Activated CD4-positive, CD25-positive, alpha-beta regulatory T cell (primary cell): ENCODE data around the gene TERF2IP.

Experiments
- DNase-seq, 4 experiments: peaks; one replicate each; lab custom pipeline; 2025; lab: John Stamatoyannopoulos, UW

TERF2IP gene

DNA sequence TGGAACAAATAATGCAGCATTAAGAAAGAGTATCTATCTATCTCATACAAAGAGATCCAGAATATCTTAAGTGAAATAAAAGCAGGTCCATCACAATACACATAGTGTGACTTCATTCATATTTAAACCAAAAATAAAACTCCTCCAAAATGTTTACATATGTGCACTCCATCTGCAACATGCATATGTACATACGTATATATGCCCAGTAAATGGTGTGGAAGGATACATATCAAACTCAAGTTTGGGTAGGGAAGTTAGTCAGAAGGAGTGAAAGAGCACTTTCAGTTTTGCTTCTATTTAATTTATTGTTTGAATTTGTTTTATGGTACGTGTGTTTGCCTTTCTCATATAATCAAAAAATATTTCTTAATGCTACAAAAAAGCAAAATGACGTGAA, 12.5 kb upstream of the TERF2IP start:
- no peak for DNase-seq

DNA sequence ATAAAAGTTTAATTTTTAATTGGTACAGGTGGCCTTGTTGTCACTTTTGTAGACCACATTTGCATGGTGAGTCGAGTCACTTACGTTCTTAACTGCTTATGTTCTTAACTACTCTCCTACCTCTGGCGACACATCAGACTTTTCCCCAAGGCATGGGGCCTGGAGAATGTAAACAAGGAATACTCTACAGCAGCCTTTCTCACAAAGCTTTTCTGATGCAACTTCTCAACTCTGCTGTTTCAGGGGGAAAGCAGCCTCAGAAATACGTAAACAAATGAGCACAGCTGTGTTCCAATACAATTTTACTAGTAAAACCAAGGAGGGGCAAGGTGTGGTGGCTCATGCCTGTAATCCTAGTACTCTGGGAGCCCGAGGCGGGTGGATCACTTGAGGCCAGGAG, 7.0 kb upstream of the TERF2IP start:
- DNase-seq = no peak

DNA sequence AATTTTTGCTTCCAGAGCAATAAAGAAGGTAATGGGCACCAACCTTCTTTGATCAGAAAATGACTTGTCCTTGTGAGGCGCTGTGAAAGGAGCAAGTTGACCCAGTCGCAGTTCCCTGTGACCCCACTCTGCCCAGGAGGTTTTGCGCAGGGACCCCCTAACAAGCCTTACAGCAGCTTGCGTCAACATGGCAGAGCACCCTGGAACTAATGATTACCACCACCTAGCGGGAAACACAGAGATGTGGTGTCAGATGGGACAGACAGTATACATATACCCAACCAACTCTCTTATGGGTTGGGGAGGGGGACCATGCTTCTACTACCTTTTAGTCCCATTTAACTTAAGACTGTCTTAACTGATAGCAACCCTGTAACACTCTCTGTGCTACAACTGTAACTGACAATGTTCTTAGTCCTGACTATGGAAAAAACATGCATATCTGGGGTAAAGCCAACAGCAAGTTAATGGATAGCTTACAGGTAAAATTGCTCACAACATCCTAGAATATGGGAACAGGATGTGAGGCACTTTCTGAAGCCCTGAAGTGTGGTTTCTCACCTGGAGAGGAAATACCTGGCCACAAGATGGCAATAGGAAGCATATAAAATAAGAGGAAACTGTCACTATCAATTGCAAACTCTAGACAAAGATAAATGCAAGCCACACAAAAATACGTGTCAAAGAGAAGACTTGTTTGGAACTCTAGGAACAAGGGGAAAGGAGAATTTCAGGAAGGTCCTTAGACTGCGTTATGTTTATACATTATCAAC, 3.1 kb upstream of the TERF2IP start:
- no peak for DNase-seq

DNA sequence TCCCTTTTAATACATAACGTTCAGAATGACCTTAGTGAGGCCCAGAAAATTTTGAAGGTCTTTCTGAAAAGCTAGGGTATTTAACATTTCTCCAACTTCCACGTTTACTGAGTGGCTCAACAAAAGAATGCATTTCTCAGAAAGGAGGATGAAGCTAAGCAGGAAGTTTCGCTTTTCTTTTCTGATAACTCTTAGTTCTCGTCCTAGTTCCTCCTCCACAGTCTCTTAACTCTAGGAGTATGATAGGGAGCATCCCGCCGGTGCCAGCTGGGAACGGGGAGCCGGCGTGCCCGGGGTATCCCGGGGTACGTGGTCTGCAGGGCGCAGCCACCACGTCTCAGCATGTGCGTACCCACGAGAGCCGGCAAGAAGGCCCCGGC, 471 bp upstream of the TERF2IP start:
- no peak for DNase-seq

DNA sequence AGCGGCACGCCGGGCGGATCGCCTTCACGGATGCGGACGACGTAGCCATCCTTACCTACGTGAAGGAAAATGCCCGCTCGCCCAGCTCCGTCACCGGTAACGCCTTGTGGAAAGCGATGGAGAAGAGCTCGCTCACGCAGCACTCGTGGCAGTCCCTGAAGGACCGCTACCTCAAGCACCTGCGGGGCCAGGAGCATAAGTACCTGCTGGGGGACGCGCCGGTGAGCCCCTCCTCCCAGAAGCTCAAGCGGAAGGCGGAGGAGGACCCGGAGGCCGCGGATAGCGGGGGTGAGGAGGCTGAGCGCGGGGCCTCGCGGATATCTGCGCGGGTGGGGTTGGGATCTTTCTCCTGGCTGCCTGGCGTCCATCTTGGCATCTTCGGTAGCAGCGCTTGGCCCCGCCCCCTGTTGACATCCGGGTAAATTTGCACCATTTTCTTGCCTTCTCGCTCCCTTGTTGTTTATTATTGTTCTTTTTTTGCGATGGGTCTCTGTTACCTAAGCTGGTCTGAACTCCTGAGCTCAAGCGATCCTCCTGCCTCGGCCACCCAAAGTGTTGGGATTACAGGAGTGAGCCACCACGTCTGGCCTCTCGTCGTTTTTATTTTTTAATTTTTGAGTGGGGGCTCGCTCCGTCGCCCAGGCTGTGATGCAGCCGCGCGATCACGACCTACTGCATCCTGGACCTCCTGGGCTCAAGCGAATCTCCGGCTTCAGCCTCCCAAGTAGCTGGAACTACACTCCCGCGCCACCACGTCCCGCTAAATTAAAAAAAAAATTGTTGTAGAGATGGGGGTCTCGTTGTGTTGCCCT, 898 bp downstream of the TERF2IP start:
- DNase-seq = peak; percentile 64 to 76 (median 74)

DNA sequence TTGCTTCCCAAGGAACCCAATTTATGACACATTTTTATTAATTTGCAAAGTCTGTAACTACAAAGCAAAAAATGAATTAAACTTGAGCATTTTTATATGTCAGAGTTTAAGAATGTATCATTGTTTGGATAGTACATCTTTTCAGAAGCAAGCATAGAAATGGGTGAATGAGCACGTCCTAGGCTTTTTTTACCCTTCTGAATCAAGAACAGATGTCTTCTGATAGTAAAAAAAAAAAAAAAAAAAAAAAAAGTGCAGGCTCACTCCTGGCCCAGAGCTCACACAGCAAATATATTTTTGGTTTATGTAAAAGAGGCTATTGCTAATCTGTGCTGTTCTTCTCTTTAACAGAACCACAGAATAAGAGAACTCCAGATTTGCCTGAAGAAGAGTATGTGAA, 6.3 kb downstream of the TERF2IP start:
- no peak for DNase-seq

DNA sequence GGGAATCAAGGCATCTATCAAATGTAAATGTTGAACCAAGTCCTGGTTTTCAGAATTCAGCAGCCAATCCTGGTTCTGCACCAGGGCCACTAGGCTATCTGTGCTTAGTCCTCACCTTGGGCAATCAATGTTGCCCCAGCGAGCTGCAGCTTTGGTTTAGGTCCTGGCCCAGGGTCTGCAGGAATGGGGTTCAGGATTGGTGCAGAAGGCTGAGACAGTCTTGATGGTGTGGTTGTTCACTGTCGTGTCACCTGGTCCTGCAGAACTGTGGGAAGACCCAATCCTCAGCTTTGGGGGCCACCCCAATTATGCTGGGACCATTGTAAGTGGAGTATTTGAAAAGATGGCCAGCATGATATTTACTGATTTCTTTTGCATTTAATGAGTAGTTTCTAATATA, 10.6 kb downstream of the TERF2IP start:
- no peak for DNase-seq

DNA sequence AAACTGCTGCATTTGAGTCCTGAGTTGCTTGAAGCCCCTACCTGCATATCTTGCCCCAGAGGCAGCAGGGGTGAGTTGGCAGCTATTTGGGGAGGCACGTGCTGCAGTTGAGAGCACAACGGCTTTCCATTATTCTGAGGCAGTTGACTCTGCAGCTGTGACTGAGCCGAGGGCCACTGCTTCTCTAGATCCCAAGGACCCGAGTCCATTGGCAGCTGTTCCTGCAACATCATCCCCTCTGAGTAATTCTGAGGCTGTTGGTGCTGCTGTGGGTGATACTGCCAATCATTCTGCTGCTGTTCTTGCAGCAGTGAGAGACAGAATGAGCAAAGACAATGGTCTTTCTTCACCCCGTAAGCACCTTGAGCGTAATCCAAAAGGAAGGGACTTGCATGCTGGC, 12.7 kb downstream of the TERF2IP start:
- DNase-seq = no peak

DNA sequence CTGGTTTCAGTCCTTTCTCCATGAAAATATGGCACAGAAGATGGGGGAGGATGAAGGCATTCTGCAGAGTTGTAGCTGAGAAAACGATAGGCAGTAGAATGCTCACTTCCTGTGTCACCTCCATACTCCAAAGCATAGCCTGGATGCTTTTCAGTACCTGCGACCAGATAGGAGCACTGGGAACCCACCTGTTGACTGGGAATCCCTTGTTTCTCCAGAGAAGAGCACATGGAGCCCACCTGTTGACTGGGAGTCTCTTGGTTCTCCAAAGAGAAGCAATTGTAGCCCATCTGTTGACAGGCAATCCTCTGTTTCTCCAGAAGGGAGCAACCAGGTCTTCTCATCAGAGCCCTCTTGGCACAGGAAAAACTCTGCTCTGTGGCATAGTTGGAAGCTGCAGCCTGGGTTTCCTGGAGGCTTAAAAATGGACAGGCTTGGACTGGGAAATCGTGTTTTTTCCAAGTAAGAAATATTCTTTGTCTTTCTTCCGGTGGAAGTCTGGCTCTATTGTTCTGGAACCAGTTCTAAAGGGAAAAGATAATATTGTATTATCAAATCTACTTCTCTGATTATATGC, 13.2 kb downstream of the TERF2IP start:
- no peak for DNase-seq

DNA sequence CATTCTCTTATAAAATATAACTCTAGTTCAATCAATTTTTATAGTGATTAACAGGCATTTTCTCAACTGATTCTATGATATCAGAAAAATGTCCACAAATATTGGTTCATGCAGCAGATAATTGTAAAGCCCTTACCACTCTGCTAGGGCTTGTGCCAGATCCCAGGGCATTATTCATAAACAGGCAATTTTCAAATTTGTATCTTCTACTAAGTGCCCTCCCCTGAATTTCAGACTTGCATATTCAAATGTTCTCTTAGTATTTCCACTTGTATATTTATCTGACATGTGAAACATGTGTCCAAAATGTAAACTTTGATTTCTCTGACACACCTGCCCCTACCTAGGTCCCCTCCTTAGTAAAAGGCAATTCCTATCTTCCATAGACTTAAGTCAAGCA, 19.9 kb downstream of the TERF2IP start:
- DNase-seq = no peak

DNA sequence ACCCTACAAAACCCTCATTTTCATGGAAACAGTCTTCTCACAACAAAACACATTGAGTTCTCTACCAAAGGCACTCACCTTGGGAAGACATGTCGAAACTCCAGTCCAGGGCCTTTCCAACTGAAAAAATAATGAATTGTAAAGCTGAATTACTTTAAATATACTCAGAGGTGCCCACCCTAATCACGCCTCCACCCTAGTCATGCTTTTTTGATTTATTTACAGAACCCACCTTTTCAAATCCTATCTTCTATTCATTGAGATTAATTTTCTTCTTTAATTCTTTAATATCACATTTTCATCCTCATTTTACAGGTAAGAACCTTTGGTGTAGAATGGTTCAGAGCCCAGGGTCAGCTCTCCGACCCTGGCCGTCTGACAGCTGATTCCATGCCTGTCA, 29.3 kb downstream of the TERF2IP start, which contains the start of gene CPHXL2:
Gene CPHXL2 (minus strand): TSS at position 101 of the 400 bp plus-strand sequence. CDS start 10 bp downstream, at position 91.
- no peak for DNase-seq

DNA sequence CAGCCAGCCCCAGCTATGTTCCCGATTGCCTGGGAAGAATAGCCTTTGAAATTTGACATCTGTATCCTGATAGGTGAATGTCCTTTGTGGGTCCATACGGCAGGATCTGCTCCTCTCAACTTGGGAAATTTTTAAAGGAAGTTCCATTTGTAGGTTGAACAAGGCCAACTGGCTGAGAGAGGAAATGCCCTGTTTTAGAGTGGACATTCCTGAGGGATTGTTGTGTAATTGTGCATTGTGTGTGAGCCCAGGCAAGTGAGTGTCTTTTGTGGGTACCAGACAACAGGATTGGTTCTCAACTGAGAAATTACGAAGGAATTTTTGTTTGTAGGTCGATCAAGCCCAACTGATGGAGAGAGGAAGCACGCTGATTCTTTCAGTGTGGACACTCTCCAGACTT, 31.8 kb downstream of the TERF2IP start:
- no peak for DNase-seq

DNA sequence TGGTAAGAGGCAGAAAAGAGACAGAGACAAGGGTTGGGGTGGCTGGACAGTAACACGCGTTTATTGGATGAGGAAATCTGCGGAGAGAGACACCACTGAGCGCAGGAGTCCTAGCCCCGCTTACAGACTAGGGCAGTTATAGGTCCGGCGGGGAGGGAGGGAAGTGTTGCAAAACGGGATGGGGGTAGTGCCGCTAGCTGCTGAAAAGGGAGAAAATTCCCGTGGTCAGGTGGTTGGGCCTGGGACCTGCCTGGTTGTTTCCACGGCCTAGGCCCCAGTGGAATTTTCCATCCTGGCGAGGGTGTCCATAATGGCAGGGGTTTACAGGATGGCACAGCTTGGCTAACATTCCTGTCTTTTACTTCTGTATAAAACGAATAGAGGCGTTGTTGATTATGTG, 34.7 kb downstream of the TERF2IP start:
- no peak for DNase-seq

DNA sequence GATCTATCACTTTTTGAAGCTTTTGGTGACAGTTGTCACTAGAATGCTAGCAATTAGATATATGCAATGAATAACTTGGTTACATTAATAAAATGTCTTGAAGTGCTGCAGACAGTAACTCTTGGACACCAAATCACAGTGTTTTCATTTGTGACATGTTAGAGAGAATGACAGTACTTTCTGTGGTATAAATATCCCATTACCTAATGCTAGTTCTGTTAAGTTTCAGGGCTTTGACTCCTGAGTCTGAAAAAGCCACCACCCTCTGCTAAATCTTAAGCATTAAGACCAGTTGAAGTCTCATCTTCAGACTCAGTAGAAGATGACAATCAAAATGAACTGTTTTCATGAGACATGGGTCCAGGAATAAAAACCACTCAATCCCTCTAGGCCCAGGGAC, 39.8 kb downstream of the TERF2IP start:
- no peak for DNase-seq

DNA sequence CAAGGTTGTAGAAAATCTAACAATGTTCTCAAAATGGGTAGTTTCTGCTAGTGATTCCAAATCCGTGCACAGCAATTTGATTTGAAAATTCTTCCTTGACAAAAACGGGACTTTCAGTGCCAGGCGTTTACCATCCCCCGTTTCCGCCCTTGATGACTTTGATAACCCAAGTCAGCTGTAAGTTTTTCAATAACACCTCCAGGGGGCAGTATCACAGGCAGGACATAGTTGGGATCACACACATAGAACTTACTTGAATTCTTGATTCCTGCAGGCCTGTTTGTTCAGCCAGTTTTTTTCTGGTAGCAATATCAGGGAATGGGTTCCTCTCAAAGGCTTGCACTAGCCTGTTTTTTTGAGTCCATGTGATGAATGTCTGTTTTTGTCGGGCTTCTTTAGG, 48.1 kb downstream of the TERF2IP start:
- DNase-seq = no peak

DNA sequence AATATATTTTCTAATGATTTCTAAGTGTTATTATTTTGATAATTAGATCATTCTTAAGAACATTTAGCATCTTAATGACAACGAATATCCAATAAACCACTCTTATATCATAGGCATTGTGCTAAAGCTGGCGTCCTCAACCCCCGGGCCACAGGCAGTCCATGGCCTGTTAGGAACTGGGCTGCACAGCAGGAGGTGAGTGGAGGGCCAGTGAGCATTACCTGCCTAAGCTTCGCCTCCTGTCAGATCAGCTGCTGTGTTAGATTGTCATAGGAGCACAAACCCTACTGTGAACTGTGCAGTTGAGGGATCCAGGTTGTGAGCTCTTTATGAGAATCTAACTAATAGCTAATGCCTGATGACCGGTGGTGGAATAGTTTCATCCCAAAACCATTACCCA, 50.0 kb downstream of the TERF2IP start:
- no peak for DNase-seq

DNA sequence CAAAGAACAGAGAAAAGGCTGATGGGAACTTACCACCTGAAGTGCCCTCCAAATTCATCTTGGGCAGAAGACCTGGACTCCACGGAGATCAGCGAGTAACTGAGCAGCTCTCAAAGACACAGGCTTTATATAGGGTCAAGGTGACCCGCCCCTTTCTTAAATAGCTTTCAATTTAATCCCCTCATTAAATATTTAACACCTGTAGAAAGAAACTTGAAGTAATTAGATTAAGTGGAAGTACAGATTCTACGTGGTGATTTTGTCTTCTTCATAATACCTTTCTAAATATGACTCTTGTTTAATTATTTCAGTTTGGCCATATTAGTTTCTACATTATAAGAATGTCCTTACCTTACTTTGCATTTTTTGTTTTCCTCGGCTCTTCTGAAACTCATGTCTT, 53.8 kb downstream of the TERF2IP start, which contains the start of gene DUXB:
Gene DUXB (minus strand): TSS at position 101 of the 400 bp plus-strand sequence. CDS start 43 bp downstream, at position 58.
- DNase-seq = no peak

DNA sequence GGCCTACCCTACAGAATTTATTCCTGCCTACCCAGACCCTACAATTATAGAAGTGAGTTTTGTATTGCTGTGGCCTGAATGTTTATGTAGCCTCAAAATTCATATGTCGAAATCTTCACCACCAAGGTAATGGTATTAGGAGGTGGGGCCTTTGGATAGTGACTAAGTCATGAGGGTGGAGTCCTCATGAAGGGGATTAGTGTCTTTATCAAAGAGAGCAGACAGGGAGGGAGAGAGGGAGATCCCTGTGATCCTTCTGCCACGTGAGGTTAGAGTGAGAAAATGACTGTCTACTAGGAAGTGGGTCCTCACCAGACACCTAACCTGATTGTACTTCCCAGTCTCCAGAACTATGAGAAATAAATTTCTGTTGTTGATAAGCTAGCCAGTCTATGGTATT, 54.7 kb downstream of the TERF2IP start:
- DNase-seq = no peak

DNA sequence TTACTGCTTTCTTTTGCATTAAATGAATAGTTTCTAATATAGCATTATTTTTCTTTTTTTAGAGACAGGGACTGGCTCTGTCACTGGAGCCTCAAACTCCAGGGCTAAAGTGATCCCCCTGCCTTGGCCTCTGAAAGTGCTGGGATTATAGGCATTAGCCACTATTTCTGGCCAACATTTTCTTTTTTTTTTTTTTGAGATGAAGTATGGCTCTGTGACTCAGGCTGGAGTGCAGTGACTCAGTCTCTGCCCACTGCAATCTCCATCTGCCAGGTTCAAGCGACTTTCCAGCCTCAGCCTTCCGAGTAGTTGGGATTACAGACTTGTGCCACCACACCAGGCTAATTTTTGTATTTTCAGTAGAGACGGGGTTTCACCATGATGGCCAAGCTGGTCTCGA, 55.7 kb downstream of the TERF2IP start:
- no peak for DNase-seq
